HG03469 (cell line): ENCODE results near the gene EHBP1.
"Not testable (repeated sequence)": the region's sequence is repeated elsewhere in the genome, so short reads cannot be mapped to it uniquely, and the experiment has no call there.

Experiments used
- ATAC-seq: cut with Tn5 transposase; IDR thresholded peaks from one replicate; pipeline ENCODE4 v1.9.1; 2021; ENCODE audit warnings: mild to moderate bottlenecking, moderate library complexity, moderate number of reproducible peaks; ENCODE audit not compliant: unreplicated experiment

EHBP1 gene

DNA sequence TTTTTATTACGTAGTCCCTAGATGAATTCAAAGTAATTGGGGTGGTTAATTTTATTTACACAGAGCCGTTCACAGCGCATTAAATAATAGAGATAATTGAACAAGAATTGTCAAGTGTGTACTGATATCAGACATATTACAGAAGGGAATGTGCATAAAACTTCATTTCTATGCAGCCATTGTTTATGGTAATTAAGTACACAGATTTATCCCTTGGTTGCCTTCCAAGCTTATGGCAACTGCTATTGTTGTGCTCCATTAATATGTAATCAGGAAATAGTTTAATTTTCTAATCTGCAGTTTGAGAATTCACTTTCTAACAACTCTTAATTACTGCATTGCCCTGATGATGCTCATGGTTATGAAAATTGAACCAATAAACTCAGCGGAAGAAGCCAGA, 297.8 kb downstream of the EHBP1 start:
- no peak for ATAC-seq

DNA sequence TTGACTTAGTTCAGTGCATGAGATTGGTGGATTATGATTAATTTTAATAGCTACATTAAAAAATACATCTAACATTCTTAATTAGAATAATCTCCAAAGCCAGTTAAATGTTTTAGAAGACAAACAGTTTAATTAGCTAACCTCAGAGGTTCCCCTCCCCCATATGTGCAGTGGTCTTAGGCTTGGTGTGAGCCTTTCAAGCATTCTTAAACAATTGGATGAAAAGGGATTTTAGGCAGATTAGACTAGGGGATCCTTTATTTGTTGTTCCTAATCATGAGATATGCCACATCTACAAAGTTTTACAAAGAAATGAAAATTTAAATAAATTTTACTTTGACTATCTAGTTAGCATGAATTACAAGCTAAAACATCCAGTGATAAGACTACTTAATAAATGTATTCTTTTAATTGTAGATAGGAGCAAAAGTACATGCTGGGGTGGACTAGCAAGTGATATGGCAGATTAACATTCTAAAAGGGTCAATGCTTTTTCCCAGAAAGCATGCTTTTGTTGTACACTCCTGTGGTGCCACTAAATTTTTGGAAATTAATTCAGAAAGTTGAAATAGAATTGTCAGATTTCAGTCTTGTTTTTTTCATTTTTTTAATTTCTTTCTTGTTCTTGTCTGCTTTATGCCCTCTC, 302.4 kb downstream of the EHBP1 start:
- ATAC-seq = no peak

DNA sequence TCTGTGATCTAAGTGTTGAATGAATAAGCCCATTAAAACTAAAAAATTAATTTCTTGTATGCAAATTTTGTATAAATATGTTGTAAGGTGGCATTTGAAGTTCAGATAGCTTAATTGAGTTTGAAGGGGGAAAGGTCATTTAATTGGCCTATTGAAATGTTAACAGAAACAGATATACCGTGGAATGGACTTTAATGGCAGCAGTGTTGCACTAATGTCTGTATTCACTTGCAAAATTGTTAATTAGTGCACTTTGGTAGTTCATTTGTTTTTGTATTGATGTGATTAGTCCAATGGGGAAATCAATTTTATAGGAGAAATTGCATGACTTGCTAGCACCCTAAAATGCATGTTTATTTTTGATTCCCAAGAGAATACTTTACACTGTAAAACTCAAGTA, 303.3 kb downstream of the EHBP1 start:
- no peak for ATAC-seq

DNA sequence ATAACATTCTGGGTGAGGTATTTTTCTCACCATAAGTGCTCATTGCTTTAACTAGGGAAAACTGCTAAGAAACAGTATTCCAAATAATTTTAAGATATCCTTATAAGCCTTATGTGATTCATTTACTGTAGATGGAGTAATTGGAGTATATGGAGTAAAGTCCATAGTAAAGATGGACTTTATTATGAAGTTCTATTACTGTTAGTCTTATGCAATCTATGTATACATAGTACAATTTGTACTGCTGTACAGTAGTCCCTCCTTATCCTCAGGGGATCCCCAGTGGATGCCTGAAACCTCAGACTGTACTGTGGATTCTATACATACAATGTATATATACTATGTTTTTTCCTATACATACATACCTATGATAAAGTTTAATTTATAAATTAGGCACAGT, 304.0 kb downstream of the EHBP1 start:
- ATAC-seq = no peak

DNA sequence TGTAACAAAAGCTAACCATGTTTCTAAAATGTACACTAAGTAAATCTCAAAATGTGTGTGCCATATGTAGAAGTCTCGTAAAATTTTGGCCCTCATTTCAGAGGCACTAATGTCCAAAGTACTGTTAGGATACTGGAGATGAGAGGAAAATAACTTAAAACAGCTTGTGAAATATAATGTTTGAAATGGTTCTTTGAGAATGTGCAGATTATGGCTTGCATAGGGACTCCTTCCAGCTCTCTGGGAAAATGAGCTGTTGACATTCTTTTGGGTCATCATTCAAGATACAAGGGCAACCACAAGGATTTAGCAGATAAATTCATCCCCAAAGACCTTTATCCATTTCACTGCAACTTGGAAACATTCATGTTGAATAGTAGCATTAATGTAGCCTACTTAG, 307.0 kb downstream of the EHBP1 start:
- no peak for ATAC-seq

DNA sequence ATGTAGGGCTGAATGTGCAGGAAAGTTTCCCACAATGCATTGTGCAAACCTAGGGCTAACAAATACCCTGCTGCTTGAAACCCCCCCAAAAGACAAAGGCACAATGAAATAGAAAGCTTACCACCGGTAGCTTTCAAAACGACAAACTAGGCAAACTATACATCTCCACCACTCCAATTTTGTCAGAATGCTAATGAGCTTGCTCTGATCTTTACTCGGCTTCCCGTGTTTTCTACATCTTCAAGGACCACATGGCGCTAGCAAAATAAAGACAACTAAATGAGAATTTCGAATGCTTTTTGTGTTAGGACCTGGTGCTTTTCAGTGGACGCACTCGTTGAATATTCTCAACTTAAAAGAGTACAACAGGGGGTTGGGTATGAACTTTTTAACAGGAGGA, 307.9 kb downstream of the EHBP1 start:
- ATAC-seq = no peak

DNA sequence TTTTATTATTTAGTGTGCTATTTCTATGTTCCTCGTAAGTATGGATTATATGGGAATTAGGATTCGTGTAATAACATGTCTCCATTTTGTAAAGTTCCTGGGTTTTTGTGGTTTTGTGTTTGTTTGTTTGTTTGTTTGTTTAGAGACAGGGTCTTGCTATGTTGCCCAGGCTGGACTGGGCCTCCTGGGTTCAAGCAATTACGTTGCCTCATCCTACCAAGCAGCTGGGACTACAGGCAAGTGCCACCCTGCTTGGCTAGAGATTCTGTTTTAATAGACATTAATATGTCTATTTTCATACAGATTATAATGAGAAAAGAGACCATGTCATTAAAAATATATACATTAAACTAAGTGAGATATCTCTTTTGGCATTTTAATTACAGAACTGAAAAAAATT, 309.9 kb downstream of the EHBP1 start:
- ATAC-seq = no peak

DNA sequence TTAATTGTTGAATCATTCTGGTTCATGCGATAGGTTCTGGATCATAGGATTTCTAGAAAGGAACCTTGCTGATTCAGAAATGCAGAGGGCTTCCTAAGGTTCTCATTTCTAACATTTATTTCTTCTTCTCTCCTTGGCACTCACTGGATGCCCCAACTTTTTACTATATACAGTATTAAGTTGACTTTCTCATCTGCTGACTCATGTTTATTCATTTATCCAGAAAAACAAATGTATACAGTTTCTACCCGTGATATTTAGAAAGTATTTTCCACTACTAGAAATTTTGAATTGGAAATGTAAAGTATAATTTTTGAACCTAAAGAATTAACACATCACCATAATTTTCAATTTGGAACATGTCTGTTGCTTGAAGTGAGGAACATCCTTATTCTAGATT, 312.9 kb downstream of the EHBP1 start:
- no peak for ATAC-seq

DNA sequence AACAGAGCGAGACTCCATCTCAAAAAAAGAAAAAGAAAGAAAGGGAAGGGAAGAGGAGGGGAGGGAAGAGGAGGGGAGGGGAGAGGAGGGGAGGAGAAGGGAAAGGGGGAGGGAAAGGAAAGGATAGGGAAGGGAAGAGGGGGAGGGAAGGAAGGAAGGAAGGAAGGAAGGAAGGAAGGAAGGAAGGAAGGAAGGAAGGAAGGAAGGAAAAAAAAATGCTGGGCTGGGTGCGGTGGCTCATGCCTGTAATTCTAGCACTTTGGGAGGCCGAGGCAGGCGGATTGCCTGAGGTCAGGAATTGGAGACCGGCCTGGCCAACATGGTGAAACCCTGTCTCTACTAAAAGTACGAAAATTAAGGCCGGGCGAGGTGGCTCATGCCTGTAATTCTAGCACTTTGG, 314.2 kb downstream of the EHBP1 start:
- ATAC-seq = not testable (repeated sequence)

DNA sequence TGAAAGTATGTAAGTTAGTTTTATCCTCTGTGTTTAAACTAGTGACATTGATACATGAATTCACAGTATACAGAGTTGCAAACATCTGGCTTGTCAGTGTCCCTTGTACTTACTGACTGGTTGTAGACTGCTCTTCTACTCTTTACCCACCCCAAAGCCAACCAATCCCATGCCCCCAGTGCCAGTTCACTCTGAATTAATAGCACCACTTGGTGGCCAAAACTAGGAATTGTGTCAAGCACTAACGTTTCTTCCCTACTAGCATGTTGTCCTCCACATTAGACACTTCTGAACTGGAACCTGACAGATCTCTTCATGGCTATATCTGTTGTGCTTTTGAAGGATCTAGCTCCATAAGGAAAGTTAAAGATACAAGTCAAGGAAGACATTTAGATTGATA, 317.9 kb downstream of the EHBP1 start:
- no peak for ATAC-seq

DNA sequence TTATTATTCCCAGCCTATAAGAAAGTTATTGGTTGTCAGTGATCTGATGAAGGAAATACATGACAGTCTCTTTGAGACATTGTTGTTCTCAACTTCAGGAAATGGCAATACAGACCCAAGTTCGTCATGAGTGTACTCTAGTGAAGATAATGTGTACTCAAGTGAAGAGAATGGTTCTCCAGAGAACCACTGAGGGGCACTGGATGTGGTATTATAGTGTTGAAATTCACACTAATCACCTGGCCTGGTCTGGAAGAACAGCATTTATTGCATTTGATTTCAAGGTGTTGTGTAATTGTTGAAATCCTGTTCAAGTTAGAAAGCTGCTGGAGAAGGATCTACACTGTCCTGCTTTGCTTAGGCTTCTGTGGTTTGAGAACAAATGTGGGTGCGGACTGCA, 321.7 kb downstream of the EHBP1 start:
- ATAC-seq = no peak

DNA sequence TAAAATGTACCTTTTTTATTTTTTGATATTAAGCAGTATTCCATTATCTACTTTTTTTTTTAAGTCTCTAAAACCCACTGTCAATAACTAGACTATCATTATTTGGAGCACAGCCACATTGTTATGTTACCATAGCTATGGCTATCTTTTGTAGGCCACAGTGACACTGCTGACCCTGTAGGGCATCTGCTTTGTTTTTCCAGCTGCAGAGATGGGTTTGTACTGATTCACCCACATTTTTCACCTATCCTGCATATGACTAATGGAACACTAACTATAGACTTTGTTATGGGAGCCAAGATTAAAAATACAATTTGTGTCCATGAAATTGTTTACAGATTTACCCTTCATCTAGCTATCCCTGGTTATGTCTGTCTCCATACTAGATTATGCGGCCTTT, 323.5 kb downstream of the EHBP1 start:
- ATAC-seq = no peak

DNA sequence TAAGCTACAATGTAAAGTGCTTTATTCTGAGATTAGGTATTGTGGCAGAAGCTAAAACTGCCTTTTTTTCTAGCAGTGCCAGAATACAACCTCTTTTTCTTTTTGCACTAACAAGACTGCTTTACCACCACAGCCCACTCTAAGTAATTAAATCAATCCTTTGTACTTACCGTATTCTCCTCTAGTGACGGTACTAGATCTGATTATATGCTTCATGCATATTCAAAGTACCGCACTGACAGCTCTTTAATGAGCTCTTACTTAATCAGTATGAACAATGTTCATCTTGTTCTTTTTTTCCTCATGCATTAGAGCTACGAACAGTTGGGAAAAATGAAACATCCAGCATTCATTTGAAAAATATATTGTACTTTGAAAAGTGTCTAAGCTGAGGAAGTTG, 329.0 kb downstream of the EHBP1 start:
- ATAC-seq = no peak

DNA sequence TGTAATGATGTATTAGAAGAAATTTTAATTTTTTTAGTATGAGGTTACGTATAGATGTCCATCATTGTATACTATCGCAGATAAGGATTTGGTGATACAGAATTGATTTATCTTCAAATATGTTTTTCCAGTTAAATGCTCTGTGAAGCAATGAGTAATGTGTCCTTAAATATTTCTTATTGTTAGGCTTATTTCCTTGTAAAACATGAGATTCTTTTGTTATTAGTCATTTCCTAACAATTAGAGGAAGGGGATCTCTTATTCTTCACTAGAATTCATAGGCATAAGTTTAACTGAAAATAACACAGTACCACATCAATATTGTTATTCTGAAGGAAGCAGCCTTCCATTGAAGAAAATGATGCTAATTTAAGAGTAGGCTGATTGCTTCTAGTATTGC, 329.7 kb downstream of the EHBP1 start:
- no peak for ATAC-seq

DNA sequence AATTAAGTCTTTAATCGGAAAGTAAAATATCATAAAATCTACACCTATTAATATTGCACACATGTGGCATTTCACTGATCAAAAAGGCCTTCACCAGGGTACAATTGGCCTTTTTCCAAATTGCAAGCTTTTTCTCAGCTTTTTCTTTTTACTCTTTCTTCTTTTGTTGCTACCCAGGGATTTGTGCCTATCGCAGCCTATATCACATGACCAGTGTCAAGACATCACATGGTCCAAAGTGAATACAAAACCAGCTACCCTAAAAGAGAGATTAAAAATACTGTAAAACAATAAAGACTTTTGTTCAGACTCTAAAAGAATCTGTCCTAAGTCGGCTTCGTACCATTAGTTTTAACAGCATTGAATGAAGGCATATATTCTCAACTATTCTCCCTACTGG, 330.1 kb downstream of the EHBP1 start:
- ATAC-seq = no peak

DNA sequence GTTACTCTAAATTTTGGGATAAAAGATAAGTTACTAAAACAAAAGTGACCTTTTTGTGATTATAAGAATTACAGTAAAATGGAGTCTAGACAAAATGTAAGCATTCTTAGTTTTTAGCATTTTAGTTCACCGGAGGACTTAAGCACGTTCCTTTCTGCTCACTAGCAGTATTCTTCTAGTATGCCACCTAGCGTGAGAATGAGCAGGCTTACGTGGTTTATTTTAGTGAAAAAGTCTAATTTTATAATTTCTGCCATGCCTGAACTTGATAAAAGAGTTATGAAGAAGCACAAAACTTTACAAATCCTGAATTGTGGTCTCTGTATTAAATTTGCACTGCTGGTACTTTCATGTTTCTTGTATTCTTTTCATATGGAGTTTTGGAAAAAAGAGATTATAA, 332.5 kb downstream of the EHBP1 start:
- ATAC-seq = no peak

DNA sequence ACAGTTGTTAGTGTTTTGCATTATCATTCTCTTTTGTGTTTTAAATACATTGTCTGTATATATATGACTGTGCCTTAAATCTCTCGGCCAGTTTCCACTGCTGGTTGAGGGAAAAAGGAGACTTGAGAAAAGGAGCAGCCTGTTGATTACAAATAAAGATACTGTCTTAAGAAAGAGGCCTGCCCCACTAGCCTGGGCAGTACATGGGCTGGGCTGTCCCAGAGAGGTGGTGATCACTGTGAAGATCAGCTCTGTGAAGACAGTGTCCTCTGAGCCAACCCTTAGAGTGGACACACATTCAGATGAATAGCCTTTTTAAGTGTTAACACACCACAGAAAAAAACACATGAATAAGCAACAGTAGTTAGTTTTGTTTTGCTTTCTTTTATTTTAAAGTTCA, 335.1 kb downstream of the EHBP1 start:
- no peak for ATAC-seq

DNA sequence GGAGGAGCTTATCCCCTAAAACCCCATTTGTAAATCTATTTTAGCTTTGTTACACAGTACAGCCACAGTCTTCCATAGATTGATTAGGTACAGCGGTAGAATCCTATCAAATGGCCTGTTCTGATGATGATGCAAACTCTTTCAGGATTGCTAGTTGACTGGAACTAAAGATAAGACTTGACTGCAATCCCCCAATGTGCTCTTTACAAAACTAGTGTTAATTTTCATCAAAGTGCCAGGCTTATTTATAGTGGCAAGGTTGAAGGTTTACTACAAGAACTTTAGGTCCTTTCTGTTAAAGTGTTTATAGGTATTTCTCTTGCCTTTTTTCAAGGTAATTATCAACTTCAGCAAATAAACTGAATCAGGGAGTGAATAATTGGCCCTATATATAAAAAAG, 336.1 kb downstream of the EHBP1 start:
- no peak for ATAC-seq

DNA sequence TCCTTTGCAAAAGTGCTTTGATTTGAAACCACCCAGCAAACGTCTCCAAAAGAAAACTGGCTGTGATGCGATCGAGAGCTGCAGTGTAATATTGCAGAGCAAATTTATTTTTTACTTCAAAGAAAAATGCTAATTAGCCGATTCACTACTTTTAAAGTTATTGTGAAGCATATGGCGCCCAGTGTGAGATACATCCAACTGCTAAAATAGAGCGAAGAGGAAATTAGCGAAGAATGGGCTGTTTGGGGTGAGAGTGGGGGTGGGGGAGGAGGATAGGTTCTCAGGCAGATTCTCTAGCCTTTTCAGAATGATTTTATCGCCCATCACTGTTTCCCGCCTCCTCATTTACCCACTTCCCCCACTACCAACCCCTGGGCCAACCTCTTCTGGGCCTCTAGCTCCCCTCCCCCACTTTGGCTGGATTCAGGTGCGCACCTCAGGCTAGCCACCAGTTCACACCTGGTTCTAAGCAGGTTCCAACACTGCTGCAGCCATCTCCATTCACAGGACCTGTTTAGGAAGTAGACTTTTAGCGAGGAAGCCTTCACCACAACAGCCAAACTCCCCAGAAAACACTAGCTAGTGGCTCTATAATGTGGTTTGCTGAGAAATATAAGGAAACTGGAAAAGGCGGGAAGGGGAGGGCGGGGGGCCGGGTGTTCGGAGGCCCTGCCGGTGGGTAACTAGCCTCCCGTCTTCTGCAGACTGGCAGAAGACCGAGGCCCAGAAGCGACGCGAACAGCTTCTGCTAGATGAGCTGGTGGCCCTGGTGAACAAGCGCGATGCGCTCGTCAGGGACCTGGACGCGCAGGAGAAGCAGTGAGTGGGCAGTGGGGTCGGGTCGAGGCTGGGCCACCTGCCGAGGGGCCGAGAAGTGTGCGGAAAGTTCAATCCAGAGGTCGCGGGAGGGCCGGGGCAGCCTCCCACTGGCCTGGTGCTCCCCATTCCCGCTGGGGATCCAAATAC, 339.1 kb downstream of the EHBP1 start:
- no peak for ATAC-seq

DNA sequence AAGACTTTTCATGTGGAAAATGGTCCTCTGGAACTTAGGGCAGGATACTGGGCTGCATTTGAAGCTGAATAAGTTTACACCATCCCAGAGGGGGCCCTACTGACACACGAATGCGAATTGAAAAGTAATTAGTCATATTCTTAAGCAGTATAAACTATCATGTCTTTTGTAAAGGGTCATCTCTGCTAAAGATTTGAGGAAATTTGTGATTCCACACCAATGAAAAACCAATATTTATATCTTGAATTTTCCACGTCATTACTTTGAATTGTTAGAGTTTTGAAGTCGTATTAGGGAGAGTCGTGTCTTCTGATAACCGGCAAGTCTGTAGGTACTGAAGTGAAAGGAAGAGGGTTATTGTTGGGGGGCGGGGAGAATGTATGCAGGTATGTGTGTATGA, 341.0 kb downstream of the EHBP1 start:
- no peak for ATAC-seq

DNA sequence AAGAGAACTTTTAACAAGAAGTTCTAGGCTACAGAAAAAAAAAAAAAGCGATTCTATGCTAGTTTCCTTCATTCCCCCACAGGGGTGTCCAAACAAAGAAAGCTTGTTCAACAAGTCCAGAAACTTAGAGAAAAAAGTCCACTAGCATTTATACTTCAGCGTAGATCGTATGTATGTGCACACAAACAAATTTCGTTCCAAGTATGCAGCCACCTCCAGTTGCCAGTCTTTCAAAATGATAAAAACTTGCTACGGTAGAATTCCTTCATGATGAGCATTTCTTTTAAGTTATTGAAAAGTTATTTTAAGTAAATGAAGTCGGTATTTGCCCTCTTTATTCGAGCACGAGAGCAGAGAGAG, 341.4 kb downstream of the EHBP1 start:
- no peak for ATAC-seq
